ENCODE results near the gene MED12L. TPM values are rescaled to one million over a fixed set of nuclear protein-coding genes. Genes with fewer than 3 reads are reported as not detected.

MED12L gene
- total and polyA plus RNA-seq, 12 donors = 0.03 to 4.5 (median 0.71) TPM

- Histone ChIP-seq H3K4me1 (peaks cover 0 to 4% (median 0%) of the 10 kb centered on the region in 9 donors), H3K36me3 (no peaks in the 10 kb centered on the region), H3K9me3 (peaks cover 0 to 8% (median 0%) of the 10 kb centered on the region in 11 donors), H3K27me3 (no peaks in the 10 kb centered on the region), H3K27ac (no peak overlapping the region), H3K4me3 (no peak overlapping the region)
- TF ChIP-seq, protein P1, sequence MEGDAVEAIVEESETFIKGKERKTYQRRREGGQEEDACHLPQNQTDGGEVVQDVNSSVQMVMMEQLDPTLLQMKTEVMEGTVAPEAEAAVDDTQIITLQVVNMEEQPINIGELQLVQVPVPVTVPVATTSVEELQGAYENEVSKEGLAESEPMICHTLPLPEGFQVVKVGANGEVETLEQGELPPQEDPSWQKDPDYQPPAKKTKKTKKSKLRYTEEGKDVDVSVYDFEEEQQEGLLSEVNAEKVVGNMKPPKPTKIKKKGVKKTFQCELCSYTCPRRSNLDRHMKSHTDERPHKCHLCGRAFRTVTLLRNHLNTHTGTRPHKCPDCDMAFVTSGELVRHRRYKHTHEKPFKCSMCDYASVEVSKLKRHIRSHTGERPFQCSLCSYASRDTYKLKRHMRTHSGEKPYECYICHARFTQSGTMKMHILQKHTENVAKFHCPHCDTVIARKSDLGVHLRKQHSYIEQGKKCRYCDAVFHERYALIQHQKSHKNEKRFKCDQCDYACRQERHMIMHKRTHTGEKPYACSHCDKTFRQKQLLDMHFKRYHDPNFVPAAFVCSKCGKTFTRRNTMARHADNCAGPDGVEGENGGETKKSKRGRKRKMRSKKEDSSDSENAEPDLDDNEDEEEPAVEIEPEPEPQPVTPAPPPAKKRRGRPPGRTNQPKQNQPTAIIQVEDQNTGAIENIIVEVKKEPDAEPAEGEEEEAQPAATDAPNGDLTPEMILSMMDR (IDR thresholded peaks at IDR 0.05) = no peak
- ATAC-seq (no peak), DNase-seq (no peak)
- 65 to 67% methylated on average over 5 of the region's 5 CpGs for WGBS, 2 donors
- intact Hi-C loops (cut with DNase I) = no loop called here
Observed at GRCh38 chr3:151107701-151108100, 22.2 kb downstream of the MED12L start.

DNA sequence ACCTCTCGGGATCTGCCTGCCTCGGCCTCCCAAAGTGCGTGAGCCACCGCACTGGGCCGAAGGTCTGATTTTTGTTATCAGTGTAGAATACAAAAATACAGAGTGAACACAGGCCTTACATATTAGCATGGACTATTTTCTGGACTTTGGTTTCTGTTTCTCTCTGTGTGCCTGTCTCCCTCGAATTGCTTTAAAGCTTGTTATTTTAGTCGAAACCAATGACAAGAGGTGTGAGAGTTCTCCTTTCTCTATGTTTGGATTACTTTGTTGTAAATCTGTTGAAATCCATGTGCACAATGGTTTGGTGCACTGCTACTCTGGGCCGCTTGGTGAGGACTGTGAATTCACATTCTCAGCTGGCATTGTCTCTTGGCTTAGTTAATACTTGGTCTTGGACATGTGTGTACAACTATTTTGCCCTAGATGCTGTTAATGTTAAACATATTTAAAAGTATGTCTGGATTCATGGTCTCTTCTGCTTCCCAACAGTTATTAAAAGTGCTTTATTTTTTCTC lies 23.9 kb downstream of the MED12L start:
- Histone ChIP-seq H3K4me3 (no peak overlapping the region), H3K27me3 (no peaks in the 10 kb centered on the region), H3K9me3 (peaks cover 0 to 8% (median 0%) of the 10 kb centered on the region in 11 donors), H3K27ac (no peak overlapping the region), H3K36me3 (no peaks in the 10 kb centered on the region), H3K4me1 (peaks cover 0 to 4% (median 0%) of the 10 kb centered on the region in 9 donors)
- TF ChIP-seq, protein P1 (IDR thresholded peaks at IDR 0.05) = no peak
- intact Hi-C loops (cut with DNase I) = no loop called here
- 83 to 93% methylated on average over 8 of the region's 8 CpGs for WGBS, 2 donors
- ATAC-seq (no peak), DNase-seq (no peak)

DNA sequence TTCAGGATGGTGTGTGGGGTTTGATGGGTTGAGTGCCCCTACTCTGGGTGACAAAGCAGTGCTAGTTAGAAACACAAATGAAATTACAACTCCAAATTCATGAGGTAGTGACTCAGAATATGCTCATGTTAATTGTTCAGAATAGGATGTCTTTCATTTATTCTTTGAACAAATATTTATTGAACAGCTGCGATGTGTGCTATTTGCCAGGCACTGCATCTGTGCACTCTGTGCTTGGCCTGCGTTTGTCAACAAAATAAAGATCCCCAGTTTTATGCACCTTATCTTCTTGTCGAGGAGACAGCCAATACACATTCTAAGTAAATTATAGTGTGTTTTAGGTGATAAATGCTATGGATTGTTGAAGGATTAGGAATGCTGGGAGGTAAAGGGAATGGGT lies 27.3 kb downstream of the MED12L start:
- Histone ChIP-seq H3K36me3 (no peaks in the 10 kb centered on the region), H3K9me3 (no peaks in the 10 kb centered on the region), H3K27ac (no peak overlapping the region), H3K4me3 (no peak overlapping the region), H3K4me1 (peaks cover 0 to 4% (median 0%) of the 10 kb centered on the region in 9 donors), H3K27me3 (no peaks in the 10 kb centered on the region)
- TF ChIP-seq, protein P1 (IDR thresholded peaks at IDR 0.05) = no peak
- intact Hi-C loops (cut with DNase I) = no loop called here
- ATAC-seq (no peak), DNase-seq (no peak)
- 80 to 84% methylated on average over 3 of the region's 3 CpGs for WGBS, 2 donors

DNA sequence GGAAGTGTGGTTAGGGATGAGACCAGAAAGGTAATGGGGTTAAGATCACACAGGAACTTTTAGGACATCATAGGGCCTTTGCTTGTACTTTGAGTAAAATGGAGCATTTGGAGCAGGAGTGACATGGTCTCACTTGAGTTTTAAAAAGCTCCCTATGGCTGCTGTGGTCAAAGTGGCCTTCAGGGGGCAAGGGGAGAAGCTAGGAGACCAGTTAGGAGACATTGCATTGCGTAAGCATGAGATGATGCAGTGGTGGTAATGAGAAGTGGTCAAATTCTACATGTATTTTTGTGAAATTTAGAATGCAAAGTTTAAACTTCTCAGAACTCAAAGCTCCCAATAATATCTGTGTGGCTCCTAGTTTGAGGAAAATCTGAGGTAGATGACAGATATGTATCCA lies 27.9 kb downstream of the MED12L start:
- H3K27me3 ChIP-seq = no peaks in the 10 kb centered on the region
- intact Hi-C loops (cut with DNase I) = no loop called here
- no peak overlapping the region for H3K27ac ChIP-seq
- H3K4me3 ChIP-seq = no peak overlapping the region
- ATAC-seq = no peak
- H3K36me3 ChIP-seq = no peaks in the 10 kb centered on the region
- no peak for DNase-seq
- H3K4me1 ChIP-seq = peaks cover 0 to 4% (median 0%) of the 10 kb centered on the region in 9 donors
- WGBS, 2 donors = 85 to 89% methylated on average over 1 of the region's 1 CpG
- H3K9me3 ChIP-seq = no peaks in the 10 kb centered on the region
- TF ChIP-seq, protein P1 (IDR thresholded peaks at IDR 0.05) = no peak

Measured in heart right ventricle (tissue), 16 donors.